Stimulated activated CD8-positive, alpha-beta memory T cell treated with anti-CD3 and anti-CD28 coated beads, Interleukin-7, amount 100 ng/mL, for 48 hours (primary cell): ENCODE measurements around the gene VANGL2.

Experiments
- DNase-seq, 2 donors: peaks; one replicate each; pipeline ENCODE4 v3.0.0-alpha.2; 2020; ENCODE audit warnings: low read depth in 1 of 2; ENCODE audit errors: extremely low read depth in 1 of 2

The VANGL2 gene

GRCh38 chr1:160454371-160455152 is 54.2 kb downstream of the VANGL2 start:
- DNase-seq = no peak

- no peak for DNase-seq
Measured at GRCh38 chr1:160455153-160455517, 54.8 kb downstream of the VANGL2 start.

GRCh38 chr1:160459056-160459455 is 58.7 kb downstream of the VANGL2 start:
- DNase-seq = no peak

GRCh38 chr1:160459687-160460086 is 59.3 kb downstream of the VANGL2 start:
- no peak for DNase-seq

- no peak for DNase-seq
Measured at GRCh38 chr1:160460214-160460642, 59.9 kb downstream of the VANGL2 start.

GRCh38 chr1:160460683-160461287 is 60.4 kb downstream of the VANGL2 start:
- no peak for DNase-seq

- DNase-seq = no peak
Measured at GRCh38 chr1:160465123-160465522, 64.8 kb downstream of the VANGL2 start.

- no peak for DNase-seq
Measured at GRCh38 chr1:160466961-160467360, 66.6 kb downstream of the VANGL2 start.

- no peak for DNase-seq
Measured at GRCh38 chr1:160467576-160467975, 67.2 kb downstream of the VANGL2 start.

GRCh38 chr1:160471253-160471652 is 70.9 kb downstream of the VANGL2 start:
- no peak for DNase-seq

- no peak for DNase-seq
Measured at GRCh38 chr1:160472112-160472511, 71.7 kb downstream of the VANGL2 start.

- no peak for DNase-seq
Measured at GRCh38 chr1:160474392-160475242, 74.3 kb downstream of the VANGL2 start.
